SW480 (cell line): ENCODE data around the gene MYMK.
A peak's percentile ranks its signal among the peaks of the same experiment; 100 is the strongest.

Experiments used
- DNase-seq: peaks from one replicate; pipeline ENCODE4 v3.0.0-alpha.2; 2016; ENCODE audit warnings: low spot score

Gene MYMK

GRCh38 chr9:133505186-133505830 is 19.5 kb downstream of the MYMK start:
- DNase-seq = no peak

GRCh38 chr9:133502112-133502511 is 22.6 kb downstream of the MYMK start:
- DNase-seq = no peak

GRCh38 chr9:133499892-133500270 is 24.9 kb downstream of the MYMK start:
- DNase-seq = no peak

GRCh38 chr9:133499132-133499891 is 25.4 kb downstream of the MYMK start:
- DNase-seq = no peak

GRCh38 chr9:133496861-133497842 is 27.6 kb downstream of the MYMK start:
- DNase-seq = no peak

GRCh38 chr9:133495327-133496293 is 29.1 kb downstream of the MYMK start:
- no peak for DNase-seq

- no peak for DNase-seq
Observed at GRCh38 chr9:133494636-133495326, 30.0 kb downstream of the MYMK start.

- no peak for DNase-seq
Observed at GRCh38 chr9:133493845-133494540, 30.8 kb downstream of the MYMK start.

GRCh38 chr9:133493428-133493827 is 31.3 kb downstream of the MYMK start:
- no peak for DNase-seq

GRCh38 chr9:133492061-133493021 is 32.4 kb downstream of the MYMK start:
- no peak for DNase-seq

GRCh38 chr9:133491656-133491925 is 33.2 kb downstream of the MYMK start:
- DNase-seq = no peak

- no peak for DNase-seq
Observed at GRCh38 chr9:133490865-133491655, 33.7 kb downstream of the MYMK start.

- DNase-seq = no peak
Observed at GRCh38 chr9:133490201-133490681, 34.5 kb downstream of the MYMK start.

GRCh38 chr9:133489253-133490190 is 35.2 kb downstream of the MYMK start:
- peak; percentile 37 for DNase-seq

- DNase-seq = no peak
Observed at GRCh38 chr9:133488686-133489252, 36.0 kb downstream of the MYMK start.

GRCh38 chr9:133487331-133487725 is 37.4 kb downstream of the MYMK start:
- DNase-seq = no peak
